Hematopoietic multipotent progenitor cell (in vitro differentiated cells): ENCODE results near the gene DMPK. TPM values are rescaled to one million over a fixed set of nuclear protein-coding genes. Genes with fewer than 3 reads are reported as not detected.
"Not testable (repeated sequence)": the region's sequence is repeated elsewhere in the genome, so short reads cannot be mapped to it uniquely, and the experiment has no call there.

ENCODE experiments used
- DNase-seq, 3 donors: peaks; one replicate each; pipeline ENCODE4 v3.0.0-alpha.2; 2011 to 2015; ENCODE audit warnings: low read depth in 2 of 3, low spot score in 2 of 3
- total RNA-seq: library from RNA; depleted of rRNA; stranded (reverse); fragments of >200 nt; gene quantifications from one replicate; pipeline ENCODE4 v1.2.3, GENCODE V29; 2012

DMPK gene
- total RNA-seq, 1 donor = 1.1 TPM

GRCh38 chr19:45752639-45753038 is 29.7 kb downstream of the DMPK start:
- DNase-seq = no peak

GRCh38 chr19:45751483-45751882 is 30.8 kb downstream of the DMPK start:
- not testable (repeated sequence) for DNase-seq

GRCh38 chr19:45747513-45747912 is 34.8 kb downstream of the DMPK start:
- no peak for DNase-seq

GRCh38 chr19:45746866-45747265 is 35.4 kb downstream of the DMPK start:
- DNase-seq = no peak

GRCh38 chr19:45745606-45746005 is 36.7 kb downstream of the DMPK start:
- no peak for DNase-seq

- no peak for DNase-seq
Measured at GRCh38 chr19:45742969-45743368, 39.3 kb downstream of the DMPK start.

- DNase-seq = no peak
Measured at GRCh38 chr19:45739498-45740439, 42.5 kb downstream of the DMPK start.

GRCh38 chr19:45733160-45733810 is 49.0 kb downstream of the DMPK start, which contains the start of gene MEIOSIN:
Gene MEIOSIN, plus strand, starts transcription at chr19:45733439. Its CDS starts 1,938 bp downstream, at chr19:45735377.
- no peak for DNase-seq

GRCh38 chr19:45730368-45731288 is 51.7 kb downstream of the DMPK start, which contains the start of gene FBXO46:
Gene FBXO46, minus strand, starts transcription at chr19:45730896. Its CDS starts 17,401 bp downstream, at chr19:45713495.
- DNase-seq = peak; percentile 76 to 98 (median 97)

- DNase-seq = no peak
Measured at GRCh38 chr19:45729800-45730290, 52.4 kb downstream of the DMPK start.

- DNase-seq = not testable (repeated sequence)
Measured at GRCh38 chr19:45728683-45729082, 53.6 kb downstream of the DMPK start.

- DNase-seq = not testable (repeated sequence)
Measured at GRCh38 chr19:45720065-45720464, 62.2 kb downstream of the DMPK start.

Other genes starting within 250 kb of the DMPK start
- 5.9 TPM for gene OPA3, start 197.7 kb downstream of the DMPK start, total RNA-seq
- gene GPR4, start 180.3 kb downstream of the DMPK start, total RNA-seq = not detected
- gene EML2, start 143.1 kb downstream of the DMPK start, total RNA-seq = 34.2 TPM
- gene GIPR, start 114.3 kb downstream of the DMPK start, total RNA-seq = under 0.01 TPM
- 215 TPM for gene SNRPD2, start 90.5 kb downstream of the DMPK start, total RNA-seq
- gene QPCTL, start 89.8 kb downstream of the DMPK start, total RNA-seq = 17.8 TPM
- gene FBXO46, start 51.6 kb downstream of the DMPK start, total RNA-seq = 19.1 TPM
- gene MEIOSIN, start 49.1 kb downstream of the DMPK start, total RNA-seq = not detected
- 1.6 TPM for gene SIX5, start 13.2 kb downstream of the DMPK start, total RNA-seq
- 8.3 TPM for gene DMWD, start 10.4 kb upstream of the DMPK start, total RNA-seq
- gene RSPH6A, start 32.8 kb upstream of the DMPK start, total RNA-seq = 0.27 TPM
- gene SYMPK, start 80.7 kb upstream of the DMPK start, total RNA-seq = 69.5 TPM
- 1.6 TPM for gene FOXA3, start 81.8 kb upstream of the DMPK start, total RNA-seq
- gene IRF2BP1, start 103.7 kb upstream of the DMPK start, total RNA-seq = 37.7 TPM
- 3.2 TPM for gene MYPOP, start 120.1 kb upstream of the DMPK start, total RNA-seq
- gene NANOS2, start 132.3 kb upstream of the DMPK start, total RNA-seq = not detected
- gene NOVA2, start 191.4 kb upstream of the DMPK start, total RNA-seq = not detected
- 14.3 TPM for gene CCDC61, start 213.0 kb upstream of the DMPK start, total RNA-seq
- gene PGLYRP1, start 240.6 kb upstream of the DMPK start, total RNA-seq = 1.3 TPM